Heart right ventricle (tissue), 16 donors: ENCODE results near the gene SPHK2. TPM values are rescaled to one million over a fixed set of nuclear protein-coding genes. Genes with fewer than 3 reads are reported as not detected.
A peak's percentile ranks its signal among the peaks of the same experiment; 100 is the strongest.
"Not testable (repeated sequence)": the region's sequence is repeated elsewhere in the genome, so short reads cannot be mapped to it uniquely, and the experiment has no call there.

Experiments
- ATAC-seq, 8 donors: fragments of 200-7000 bp; cut with Tn5 transposase; one replicate each; pipeline ENCODE4 v1.9.1; 2020; ENCODE audit warnings: mild to moderate bottlenecking in 8 of 8, moderate library complexity in 8 of 8, moderate number of reproducible peaks in 1 of 8
- DNase-seq, 2 donors: peaks; one replicate each; pipeline ENCODE4 v3.0.0-alpha.2; 2020
- H3K27ac ChIP-seq, 10 donors: fragments of 200-600 bp; sonication (generic) in 2 of 10; one replicate each; pipeline versions ENCODE4 v1.5.0 to v1.8.0; 2020 to 2022; ENCODE audit warnings: mild to moderate bottlenecking in 3 of 10
- H3K27me3 ChIP-seq, 7 donors: fragments of 200-600 bp; one replicate each; pipeline ENCODE4 v1.8.0; 2021 to 2022; ENCODE audit warnings: mild to moderate bottlenecking in 2 of 7
- H3K36me3 ChIP-seq, 9 donors: fragments of 200-600 bp; sonication (generic) in 1 of 9; one replicate each; pipeline versions ENCODE4 v1.5.0 to v1.8.0; 2020 to 2022; ENCODE audit warnings: mild to moderate bottlenecking in 2 of 9
- H3K4me1 ChIP-seq, 9 donors: fragments of 200-600 bp; sonication (generic) in 1 of 9; one replicate each; pipeline versions ENCODE4 v1.5.0 to v1.8.0; 2020 to 2022; ENCODE audit warnings: mild to moderate bottlenecking in 4 of 9
- H3K4me3 ChIP-seq, 10 donors: fragments of 200-600 bp; sonication (generic) in 2 of 10; one replicate each; pipeline versions ENCODE4 v1.5.0 to v1.8.0; 2020 to 2022; ENCODE audit warnings: mild to moderate bottlenecking in 7 of 10, moderate library complexity in 2 of 10
- H3K9me3 ChIP-seq, 11 donors: fragments of 200-600 bp in 10 of 11; sonication (generic) in 2 of 11; one replicate each; pipeline versions ENCODE4 v1.5.0 to v1.8.0; 2013 to 2022; ENCODE audit warnings: mild to moderate bottlenecking in 2 of 11, control low read depth in 1 of 11, moderate library complexity in 1 of 11
- CTCF ChIP-seq, 9 donors: fragments of 200-600 bp; sonication (generic) in 2 of 9; IDR thresholded peaks; one replicate each; pipeline versions ENCODE4 v1.5.0 to v1.8.0; 2021 to 2022; ENCODE audit warnings: antibody characterized with exemption in 9 of 9, mild to moderate bottlenecking in 5 of 9, moderate library complexity in 1 of 9
- WGBS, 2 donors: extraction: QIAGEN DNeasy Blood & Tissue Kit; methylation state at CpG; one replicate each; pipeline ENCODE4 v1.1.7; 2013; ENCODE audit warnings: inconsistent platforms in 1 of 2; 5-methylcytosine and 5-hydroxymethylcytosine counted together
- intact Hi-C, 10 donors: fragments of 100-400 bp; cut with DNase I; formaldehyde crosslinking; loops; one replicate each; pipeline versions ENCODE4 v1.11.1 to v1.14.2; 2022
- polyA plus RNA-seq, 2 donors: library from polyadenylated mRNA; stranded (reverse); fragments of 200-250 nt; gene quantifications; one replicate each; pipeline ENCODE4 v1.2.3, GENCODE V29; 2013
- total RNA-seq, 10 donors: library from RNA; stranded (reverse); fragmentation: NEBNext Ultra II Directional in 3 of 10; extraction: Animal tissue kit (Norgen Biotek cat#: 25700) in 3 of 10; gene quantifications; one replicate each; pipeline versions ENCODE4 v1.2.1 to v1.2.4, GENCODE V29; 2021 to 2023
- donor health status: Arrhythmogenic right ventricular cardiomyopathy.
- donor health status: ischemic (EF 13 %, LVEDD 7.1; RV severe dilation, severe dysfunction).
- donor health status: healthy with polysubstance abuse.
- donor health status: DM: no; HTN: yes; CAD: no.
- donor health status: DM: no; HTN: no; CAD: no.
- donor health status: ischemic (EF 25% LVEDD 6.9; RV normal size, moderate dysfunction).
- donor health status: ischemic (EF 25% LVEDD 5.7; RV mildly dilated, moderate dysfunction).
- donor health status: healthy.
- donor health status: DM: yes; HTN: yes; CAD: no.
- donor health status: Ischemic cardiomyopathy.
- donor health status: ischemic (EF 35%, LVEDD 5.7; RV mildly dilated, moderate dysfunction).
- donor health status: nonischemic (EF 11% LVEDD 7.7; RV severe dilation, severe dysfunction).
- donor health status: DM: yes; HTN: yes; CAD: no.
- donor health status: PGD.
- donor health status: ischemic (EF 29% LVEDD 5.4; RV normal size, mild dysfunction).
- donor health status: nonischemic (EF 23%, LVEDD 6.1; RV moderate dilation, normal function).

Gene SPHK2
- total and polyA plus RNA-seq, 12 donors, result 5.7 to 15.9 (median 8.2) TPM

- Histone ChIP-seq H3K27me3 (no peaks in the 10 kb centered on the region), H3K4me1 (peaks cover 16 to 65% (median 57%) of the 10 kb centered on the region in 9 donors), H3K27ac (peak overlapping the region; percentile 46 to 84 (median 78)), H3K4me3 (peak overlapping the region in 4 of 10 donors; percentile 1 to 20 (median 13)), H3K36me3 (peaks cover 0 to 67% (median 3%) of the 10 kb centered on the region in 9 donors), H3K9me3 (no peaks in the 10 kb centered on the region)
- ATAC-seq (no peak), DNase-seq (no peak)
- no peak for TF ChIP-seq CTCF (IDR thresholded peaks at IDR 0.05)
- intact Hi-C loops, result loop anchor here in 2 of 10 donors (10.0 kb wide), 1 partner anchor 334 kb away; the partner anchor contains the start of gene FTL (in 2 of the 2)
- WGBS, 2 donors, result 68 to 70% methylated on average over 3 of the region's 3 CpGs
Measured at GRCh38 chr19:48631225-48631624, 11.9 kb downstream of the SPHK2 start.

- H3K4me1 ChIP-seq, result peaks cover 16 to 69% (median 58%) of the 10 kb centered on the region in 9 donors
- intact Hi-C loops, result loop anchor here in 2 of 10 donors (10.0 kb wide), 1 partner anchor 333 kb away; the partner anchor contains the start of gene FTL (in 2 of the 2)
Measured at GRCh38 chr19:48632286-48632685, 13.0 kb downstream of the SPHK2 start.

DNA sequence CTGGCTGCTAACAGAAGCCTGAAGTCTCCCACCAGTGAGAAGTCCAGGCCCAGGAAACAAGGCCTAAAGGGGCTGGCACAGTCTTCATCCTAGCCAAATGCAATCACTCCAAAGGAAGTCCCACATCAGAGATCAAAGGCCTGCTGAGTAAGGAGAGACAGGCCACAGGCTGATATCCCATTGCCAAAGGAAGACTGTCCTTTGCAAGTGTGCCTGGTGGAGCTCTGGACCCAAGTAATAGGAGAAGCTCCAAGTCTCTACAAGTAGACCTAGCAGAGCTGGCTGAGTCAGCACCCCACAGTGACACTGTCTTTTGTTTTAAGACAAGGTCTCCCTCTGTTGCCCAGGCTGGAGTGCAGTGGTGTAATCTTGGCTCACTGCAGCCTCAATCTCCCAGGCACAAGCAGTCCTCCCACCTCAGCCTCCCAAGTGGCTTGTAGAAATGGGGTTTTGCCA is 13.4 kb downstream of the SPHK2 start:
- Histone ChIP-seq H3K9me3 (no peaks in the 10 kb centered on the region), H3K36me3 (peaks cover 0 to 52% (median 3%) of the 10 kb centered on the region in 9 donors), H3K27ac (peak overlapping the region in 9 of 10 donors; percentile 37 to 97 (median 95)), H3K27me3 (no peaks in the 10 kb centered on the region), H3K4me1 (peaks cover 16 to 70% (median 58%) of the 10 kb centered on the region in 9 donors), H3K4me3 (no peak overlapping the region)
- intact Hi-C loops, result loop anchor here in 2 of 10 donors (10.0 kb wide), 1 partner anchor 332 kb away; the partner anchor contains the start of gene FTL (in 2 of the 2)
- DNase-seq (no peak), ATAC-seq (no peak)
- no peak for TF ChIP-seq CTCF (IDR thresholded peaks at IDR 0.05)

More at GRCh38 chr19:48632286-48632685, 13.0 kb downstream of the SPHK2 start:
- 94 to 95% methylated on average over 11 of the region's 11 CpGs for WGBS, 2 donors
- not testable (repeated sequence) for H3K4me3 ChIP-seq, H3K27me3 ChIP-seq, DNase-seq, ATAC-seq, H3K9me3 ChIP-seq
- H3K36me3 ChIP-seq, result peaks cover 0 to 56% (median 3%) of the 10 kb centered on the region in 9 donors
- H3K27ac ChIP-seq, result peak overlapping the region in 6 of 10 donors; percentile 37 to 96 (median 93)

- Histone ChIP-seq H3K9me3 (no peaks in the 10 kb centered on the region), H3K36me3 (peaks cover 0 to 45% (median 3%) of the 10 kb centered on the region in 9 donors), H3K4me1 (peaks cover 17 to 73% (median 60%) of the 10 kb centered on the region in 9 donors), H3K4me3 (peak overlapping the region in 7 of 10 donors; percentile 73 to 92 (median 81)), H3K27me3 (no peaks in the 10 kb centered on the region), H3K27ac (peak overlapping the region in 9 of 10 donors; percentile 90 to 98 (median 96))
- ATAC-seq (no peak), DNase-seq (no peak)
- TF ChIP-seq CTCF (IDR thresholded peaks at IDR 0.05), result no peak
- intact Hi-C loops, result loop anchor here in 2 of 10 donors (10.0 kb wide), 1 partner anchor 331 kb away; the partner anchor contains the start of gene FTL (in 2 of the 2)
- 72 to 75% methylated on average over 22 of the region's 22 CpGs for WGBS, 2 donors
Measured at GRCh38 chr19:48633148-48634035, 14.1 kb downstream of the SPHK2 start.
